Upper lobe of right lung (tissue), 1 donor: Measurements from ENCODE around the gene GRID1. TPM values are rescaled to one million over a fixed set of nuclear protein-coding genes. Genes with fewer than 3 reads are reported as not detected.

ENCODE experiments used
- ATAC-seq: fragments of 200-7000 bp; cut with Tn5 transposase; one replicate; pipeline ENCODE4 v1.9.1; 2020; ENCODE audit warnings: mild to moderate bottlenecking, moderate library complexity
- DNase-seq: peaks from one replicate; pipeline ENCODE4 v3.0.0-alpha.2; 2020
- H3K27ac ChIP-seq: fragments of 200-600 bp; one replicate; pipeline ENCODE4 v1.8.0; 2022
- H3K27me3 ChIP-seq: fragments of 200-600 bp; one replicate; pipeline ENCODE4 v1.8.0; 2022; ENCODE audit warnings: mild to moderate bottlenecking
- H3K36me3 ChIP-seq: fragments of 200-600 bp; one replicate; pipeline ENCODE4 v1.8.0; 2022
- H3K4me1 ChIP-seq: fragments of 200-600 bp; one replicate; pipeline ENCODE4 v1.8.0; 2022
- H3K4me3 ChIP-seq: fragments of 200-600 bp; one replicate; pipeline ENCODE4 v1.8.0; 2022; ENCODE audit warnings: mild to moderate bottlenecking
- H3K9me3 ChIP-seq: fragments of 200-600 bp; one replicate; pipeline ENCODE4 v1.8.0; 2022
- intact Hi-C: fragments of 100-400 bp; cut with DNase I; formaldehyde crosslinking; loops from one replicate; pipeline ENCODE4 v1.11.0; 2022
- total RNA-seq: library from RNA; stranded (reverse); fragmentation: NEBNext Ultra II Directional; extraction: Animal tissue kit (Norgen Biotek cat#: 25700); gene quantifications from one replicate; pipeline ENCODE4 v1.2.1, GENCODE V29; 2021
- TF ChIP-seq, protein P1 (sequence below): fragments of 200-600 bp; IDR thresholded peaks from one replicate; pipeline ENCODE4 v1.8.0; 2022; ENCODE audit warnings: antibody characterized with exemption
- donor health status: DM: no; HTN: yes; CAD: no; lungs with severe emphysema.

The GRID1 gene
- total RNA-seq, 1 donor from 2014 or later: 3.0 TPM

DNA sequence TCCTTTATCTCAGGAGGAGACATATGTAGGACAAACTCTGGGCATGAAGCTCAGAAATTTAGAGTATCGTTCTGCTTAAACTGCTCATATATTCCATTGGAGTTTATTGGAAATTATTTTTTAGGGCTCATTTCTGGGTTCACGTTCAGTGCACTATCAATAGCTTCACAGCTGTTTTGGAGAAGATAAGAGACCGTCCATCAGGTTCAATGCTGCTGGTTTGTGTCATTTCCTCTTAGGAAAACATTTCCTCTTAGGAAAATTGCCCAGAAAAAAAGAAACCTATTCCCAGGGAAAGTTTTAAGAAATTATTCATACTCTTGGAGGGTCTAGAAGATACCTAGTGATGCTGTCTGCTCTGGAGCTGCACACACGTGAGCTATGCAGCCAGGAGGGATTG, 691.7 kb downstream of the GRID1 start:
- DNase-seq (no peak), ATAC-seq (no peak)
- Histone ChIP-seq H3K4me1 (no peaks in the 10 kb centered on the region), H3K36me3 (no peaks in the 10 kb centered on the region), H3K27ac (no peak overlapping the region), H3K4me3 (no peak overlapping the region), H3K27me3 (no peaks in the 10 kb centered on the region), H3K9me3 (no peaks in the 10 kb centered on the region)
- TF ChIP-seq, protein P1, sequence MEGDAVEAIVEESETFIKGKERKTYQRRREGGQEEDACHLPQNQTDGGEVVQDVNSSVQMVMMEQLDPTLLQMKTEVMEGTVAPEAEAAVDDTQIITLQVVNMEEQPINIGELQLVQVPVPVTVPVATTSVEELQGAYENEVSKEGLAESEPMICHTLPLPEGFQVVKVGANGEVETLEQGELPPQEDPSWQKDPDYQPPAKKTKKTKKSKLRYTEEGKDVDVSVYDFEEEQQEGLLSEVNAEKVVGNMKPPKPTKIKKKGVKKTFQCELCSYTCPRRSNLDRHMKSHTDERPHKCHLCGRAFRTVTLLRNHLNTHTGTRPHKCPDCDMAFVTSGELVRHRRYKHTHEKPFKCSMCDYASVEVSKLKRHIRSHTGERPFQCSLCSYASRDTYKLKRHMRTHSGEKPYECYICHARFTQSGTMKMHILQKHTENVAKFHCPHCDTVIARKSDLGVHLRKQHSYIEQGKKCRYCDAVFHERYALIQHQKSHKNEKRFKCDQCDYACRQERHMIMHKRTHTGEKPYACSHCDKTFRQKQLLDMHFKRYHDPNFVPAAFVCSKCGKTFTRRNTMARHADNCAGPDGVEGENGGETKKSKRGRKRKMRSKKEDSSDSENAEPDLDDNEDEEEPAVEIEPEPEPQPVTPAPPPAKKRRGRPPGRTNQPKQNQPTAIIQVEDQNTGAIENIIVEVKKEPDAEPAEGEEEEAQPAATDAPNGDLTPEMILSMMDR: no peak
- intact Hi-C loops: no loop called here

DNA sequence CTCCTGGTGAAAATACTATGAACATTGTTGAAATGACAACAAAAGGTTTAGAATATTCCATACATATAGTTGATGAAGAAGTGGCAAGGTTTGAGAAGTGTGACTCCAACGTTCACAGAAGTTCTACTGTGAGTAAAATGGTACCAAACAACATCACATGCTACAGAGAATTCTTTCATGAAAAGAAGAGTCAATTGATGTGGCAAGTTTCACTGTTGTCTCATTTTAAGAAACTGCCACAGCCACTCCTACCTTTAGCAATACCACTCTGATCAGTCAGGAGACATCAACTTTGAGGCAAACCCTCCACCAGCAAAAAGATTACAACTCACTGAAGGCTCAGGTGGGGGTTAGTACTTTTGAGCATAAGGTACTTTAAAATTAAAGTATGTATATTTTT, 693.3 kb downstream of the GRID1 start:
- TF ChIP-seq, protein P1: no peak
- intact Hi-C loops: no loop called here

DNA sequence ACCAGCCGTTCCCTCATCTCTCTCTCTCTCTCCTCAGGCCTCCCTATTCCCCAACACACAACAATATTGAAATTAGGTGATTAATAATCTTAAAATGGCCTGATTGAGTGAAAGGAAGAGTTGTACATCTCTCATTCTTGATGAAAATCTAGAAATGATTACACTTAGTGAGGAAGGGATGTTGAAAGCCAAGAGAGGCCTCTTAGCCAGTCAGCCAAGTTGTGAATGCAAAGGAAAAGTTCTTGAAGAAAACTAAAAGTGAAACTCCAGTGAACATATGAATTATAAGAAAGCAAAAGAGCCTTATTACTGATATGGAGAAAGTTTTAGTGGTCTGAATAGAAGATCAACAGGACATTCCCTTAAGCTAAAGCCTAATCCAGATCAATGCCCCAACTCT, 695.1 kb downstream of the GRID1 start:
- DNase-seq (no peak), ATAC-seq (no peak)
- TF ChIP-seq, protein P1: no peak
- Histone ChIP-seq H3K27me3 (no peaks in the 10 kb centered on the region), H3K9me3 (no peaks in the 10 kb centered on the region), H3K4me3 (no peak overlapping the region), H3K27ac (no peak overlapping the region), H3K36me3 (no peaks in the 10 kb centered on the region), H3K4me1 (no peaks in the 10 kb centered on the region)
- intact Hi-C loops: no loop called here

More for the DNA sequence above, 693.3 kb downstream of the GRID1 start:
- H3K4me3 ChIP-seq: no peak overlapping the region
- DNase-seq: no peak
- no peaks in the 10 kb centered on the region for H3K9me3 ChIP-seq
- ATAC-seq: no peak
- no peaks in the 10 kb centered on the region for H3K27me3 ChIP-seq
- H3K27ac ChIP-seq: no peak overlapping the region
- H3K36me3 ChIP-seq: no peaks in the 10 kb centered on the region
- no peaks in the 10 kb centered on the region for H3K4me1 ChIP-seq

DNA sequence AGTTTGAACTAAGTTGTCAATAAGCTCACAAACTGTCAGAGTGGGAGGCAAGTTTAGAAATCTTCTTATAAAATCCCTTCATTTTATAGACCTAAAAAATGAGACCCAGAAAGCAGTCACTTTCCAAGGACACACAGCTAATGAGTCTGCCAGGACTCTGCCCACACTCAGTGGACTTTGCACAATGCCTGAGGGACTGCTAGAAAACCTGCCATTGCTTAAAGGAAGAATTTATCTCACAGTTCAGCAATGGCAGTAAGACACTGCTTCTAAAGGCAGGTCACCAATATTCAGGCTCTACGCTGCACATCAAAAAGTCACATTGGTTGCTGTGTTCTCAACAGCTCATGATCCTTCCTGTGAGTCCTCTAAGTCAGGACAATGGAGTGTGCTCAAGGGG, 698.1 kb downstream of the GRID1 start:
- no peaks in the 10 kb centered on the region for H3K4me1 ChIP-seq
- no peak overlapping the region for H3K4me3 ChIP-seq
- H3K27ac ChIP-seq: no peak overlapping the region
- intact Hi-C loops: no loop called here
- TF ChIP-seq, protein P1: no peak
- H3K27me3 ChIP-seq: no peaks in the 10 kb centered on the region
- ATAC-seq (no peak), DNase-seq (no peak)
- H3K36me3 ChIP-seq: no peaks in the 10 kb centered on the region
- no peaks in the 10 kb centered on the region for H3K9me3 ChIP-seq

DNA sequence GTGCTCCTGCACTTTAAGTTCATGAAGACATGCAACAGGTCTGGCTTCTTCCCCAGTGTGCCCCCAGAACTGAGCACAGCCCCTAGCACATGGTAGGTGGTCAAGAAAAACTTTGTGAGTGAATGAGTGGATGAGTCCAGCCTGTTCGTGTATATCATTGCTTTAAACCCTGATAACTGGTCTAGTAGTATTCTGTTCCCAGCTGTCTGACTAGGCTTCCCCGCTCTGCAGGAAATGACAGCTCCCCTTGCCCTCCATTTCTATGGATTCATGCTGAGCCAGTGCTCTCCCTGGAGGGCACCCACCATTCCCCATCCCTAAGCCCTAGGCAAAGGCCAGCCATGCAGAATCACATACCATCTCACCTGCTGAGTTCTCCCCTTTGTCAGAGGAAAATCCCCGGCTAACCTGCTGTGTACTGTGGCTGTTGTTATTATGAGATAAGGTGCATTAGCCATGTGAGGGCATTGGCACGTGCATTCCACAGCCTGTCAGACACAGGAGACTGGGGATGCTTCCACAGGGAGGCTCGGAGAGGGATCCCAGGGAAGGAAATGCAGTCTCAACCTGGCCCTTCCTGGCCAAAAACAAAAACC, 698.9 kb downstream of the GRID1 start:
- DNase-seq: no peak
- Histone ChIP-seq H3K27ac (no peak overlapping the region), H3K9me3 (no peaks in the 10 kb centered on the region), H3K36me3 (no peaks in the 10 kb centered on the region), H3K4me1 (no peaks in the 10 kb centered on the region), H3K27me3 (no peaks in the 10 kb centered on the region), H3K4me3 (no peak overlapping the region)
- TF ChIP-seq, protein P1: no peak
- intact Hi-C loops: no loop called here
- ATAC-seq: no peak

DNA sequence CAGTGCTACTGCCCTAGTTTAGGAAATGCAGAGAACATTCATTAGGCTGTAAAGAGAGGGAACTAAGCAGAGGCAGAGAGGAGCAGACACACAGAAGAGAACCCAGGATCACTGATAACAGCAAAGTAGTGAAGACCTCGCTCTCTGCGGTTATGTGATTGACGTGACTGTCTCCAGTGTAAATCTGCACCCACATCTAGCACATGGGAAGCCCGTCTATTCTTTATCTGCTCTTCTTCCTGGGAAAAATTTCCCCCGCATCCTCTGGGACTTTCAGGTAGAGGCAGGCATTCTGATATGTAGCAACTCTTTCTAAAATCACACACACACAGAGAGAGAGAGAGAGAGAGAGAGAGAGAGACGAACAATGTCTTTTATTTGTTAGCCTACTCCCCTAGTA, 699.6 kb downstream of the GRID1 start:
- H3K9me3 ChIP-seq: no peaks in the 10 kb centered on the region
- TF ChIP-seq, protein P1: no peak
- no peak for DNase-seq
- no peaks in the 10 kb centered on the region for H3K27me3 ChIP-seq
- H3K4me3 ChIP-seq: no peak overlapping the region
- no peak overlapping the region for H3K27ac ChIP-seq
- H3K36me3 ChIP-seq: no peaks in the 10 kb centered on the region
- intact Hi-C loops: no loop called here
- no peak for ATAC-seq
- no peaks in the 10 kb centered on the region for H3K4me1 ChIP-seq
